NT2/D1 (cell line): Measurements from ENCODE around the gene CD83.

Experiments used
- YY1 ChIP-seq: IDR thresholded peaks from 2 replicates; pipeline ENCODE4 v1.6.1; 2011; ENCODE audit not compliant: insufficient read length, insufficient read depth
- ZNF274 ChIP-seq: IDR thresholded peaks from 2 replicates; pipeline ENCODE4 v1.6.1; 2011; ENCODE audit warnings: mild to moderate bottlenecking, low read depth, low read length

- TF ChIP-seq ZNF274 (no peak), YY1 (no peak)
Observed at GRCh38 chr6:14142511-14143223, 25.1 kb downstream of the CD83 start.
